Duodenal mucosa (tissue), 2 donors: ENCODE results near the gene PKM.
"Not testable (repeated sequence)": the region's sequence is repeated elsewhere in the genome, so short reads cannot be mapped to it uniquely, and the experiment has no call there.

Source experiments
- H3K27ac ChIP-seq: one replicate; pipeline ENCODE4 v1.7.0; 2013; ENCODE audit warnings: low read depth, low read length
- H3K27me3 ChIP-seq, 2 donors: one replicate each; pipeline ENCODE4 v1.7.0; 2013; ENCODE audit warnings: low read length in 2 of 2, control low read depth in 1 of 2; ENCODE audit not compliant: insufficient read depth in 2 of 2, control insufficient read depth in 1 of 2
- H3K36me3 ChIP-seq, 2 donors: one replicate each; pipeline ENCODE4 v1.7.0; 2013; ENCODE audit warnings: low read length in 2 of 2, control low read depth in 1 of 2; ENCODE audit not compliant: insufficient read depth in 2 of 2, control insufficient read depth in 1 of 2
- H3K4me1 ChIP-seq, 2 donors: one replicate each; pipeline ENCODE4 v1.7.0; 2013; ENCODE audit warnings: low read length in 2 of 2, control low read depth in 1 of 2; ENCODE audit not compliant: insufficient read depth in 2 of 2, control insufficient read depth in 1 of 2
- H3K4me3 ChIP-seq, 2 donors: one replicate each; pipeline ENCODE4 v1.7.0; 2013; ENCODE audit warnings: low read length in 2 of 2, low read depth in 1 of 2
- H3K9ac ChIP-seq, 2 donors: one replicate each; pipeline ENCODE4 v1.7.0; 2013; ENCODE audit warnings: low read length in 2 of 2, low read depth in 1 of 2
- H3K9me3 ChIP-seq, 2 donors: one replicate each; pipeline ENCODE4 v1.7.0; 2013; ENCODE audit warnings: low read length in 2 of 2, control low read depth in 1 of 2; ENCODE audit not compliant: control insufficient read depth in 1 of 2

PKM gene

GRCh38 chr15:72231066-72231832, at the start of gene PKM:
Gene PKM, minus strand, starts transcription at chr15:72231190. Its CDS starts 12,093 bp downstream, at chr15:72219097.
- Histone ChIP-seq H3K27ac (peak within 1 kb of the TSS; percentile 94), H3K27me3 (no peaks in the 10 kb centered on the region), H3K9ac (peak within 1 kb of the TSS; percentile 76 to 92), H3K4me3 (peak within 1 kb of the TSS; percentile 94 to 97), H3K36me3 (no peaks in the 10 kb centered on the region), H3K9me3 (no peaks in the 10 kb centered on the region), H3K4me1 (peaks cover 37 to 40% of the 10 kb centered on the region in 2 donors)

DNA sequence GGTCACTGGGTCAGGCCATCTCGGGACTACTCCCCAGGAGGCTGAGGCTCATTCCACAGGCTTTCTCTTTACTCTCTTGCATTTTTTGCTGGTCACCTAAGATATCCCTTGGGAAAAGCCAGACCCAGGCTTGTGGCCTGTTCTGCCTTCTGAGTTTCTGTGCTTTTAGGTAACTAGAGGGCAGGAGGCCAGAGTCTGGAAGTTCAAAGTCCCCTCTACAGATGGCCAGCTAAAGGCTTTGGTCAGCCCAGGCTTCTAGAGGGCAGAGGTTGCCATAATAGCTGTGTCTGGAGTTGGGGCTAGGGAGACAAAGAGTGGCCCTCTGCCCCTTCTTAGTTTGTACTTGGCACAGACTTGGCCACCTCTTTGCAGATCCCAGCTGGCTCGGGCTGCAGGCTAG, 49.8 kb upstream of the PKM start:
- Histone ChIP-seq H3K27ac (no peak overlapping the region), H3K4me1 (no peaks in the 10 kb centered on the region), H3K9ac (no peak overlapping the region), H3K9me3 (no peaks in the 10 kb centered on the region), H3K36me3 (no peaks in the 10 kb centered on the region), H3K27me3 (no peaks in the 10 kb centered on the region), H3K4me3 (no peak overlapping the region)

- Histone ChIP-seq H3K9me3 (no peaks in the 10 kb centered on the region), H3K27ac (no peak overlapping the region), H3K36me3 (no peaks in the 10 kb centered on the region), H3K27me3 (no peaks in the 10 kb centered on the region), H3K4me3 (no peak overlapping the region), H3K4me1 (no peaks in the 10 kb centered on the region), H3K9ac (no peak overlapping the region)
Observed at GRCh38 chr15:72278737-72279136, 47.7 kb upstream of the PKM start.

- Histone ChIP-seq H3K36me3 (no peaks in the 10 kb centered on the region), H3K4me1 (peaks cover 5 to 12% of the 10 kb centered on the region in 2 donors), H3K9me3 (no peaks in the 10 kb centered on the region), H3K27me3 (no peaks in the 10 kb centered on the region), H3K4me3 (no peak overlapping the region), H3K27ac (no peak overlapping the region), H3K9ac (no peak overlapping the region)
Observed at GRCh38 chr15:72276326-72276700, 45.3 kb upstream of the PKM start.

GRCh38 chr15:72275635-72276325, 44.8 kb upstream of the PKM start:
- H3K4me3 ChIP-seq, H3K27me3 ChIP-seq, H3K9ac ChIP-seq, H3K9me3 ChIP-seq, H3K36me3 ChIP-seq, H3K27ac ChIP-seq: not testable (repeated sequence)
- H3K4me1 ChIP-seq: peaks cover 5 to 17% of the 10 kb centered on the region in 2 donors

GRCh38 chr15:72272997-72273352, 42.0 kb upstream of the PKM start:
- Histone ChIP-seq H3K4me1 (peaks cover 5 to 21% of the 10 kb centered on the region in 2 donors), H3K27ac (no peak overlapping the region), H3K9me3 (no peaks in the 10 kb centered on the region), H3K27me3 (no peaks in the 10 kb centered on the region), H3K36me3 (no peaks in the 10 kb centered on the region), H3K9ac (peak overlapping the region; percentile 6 to 45), H3K4me3 (peak overlapping the region; percentile 57 to 72)

DNA sequence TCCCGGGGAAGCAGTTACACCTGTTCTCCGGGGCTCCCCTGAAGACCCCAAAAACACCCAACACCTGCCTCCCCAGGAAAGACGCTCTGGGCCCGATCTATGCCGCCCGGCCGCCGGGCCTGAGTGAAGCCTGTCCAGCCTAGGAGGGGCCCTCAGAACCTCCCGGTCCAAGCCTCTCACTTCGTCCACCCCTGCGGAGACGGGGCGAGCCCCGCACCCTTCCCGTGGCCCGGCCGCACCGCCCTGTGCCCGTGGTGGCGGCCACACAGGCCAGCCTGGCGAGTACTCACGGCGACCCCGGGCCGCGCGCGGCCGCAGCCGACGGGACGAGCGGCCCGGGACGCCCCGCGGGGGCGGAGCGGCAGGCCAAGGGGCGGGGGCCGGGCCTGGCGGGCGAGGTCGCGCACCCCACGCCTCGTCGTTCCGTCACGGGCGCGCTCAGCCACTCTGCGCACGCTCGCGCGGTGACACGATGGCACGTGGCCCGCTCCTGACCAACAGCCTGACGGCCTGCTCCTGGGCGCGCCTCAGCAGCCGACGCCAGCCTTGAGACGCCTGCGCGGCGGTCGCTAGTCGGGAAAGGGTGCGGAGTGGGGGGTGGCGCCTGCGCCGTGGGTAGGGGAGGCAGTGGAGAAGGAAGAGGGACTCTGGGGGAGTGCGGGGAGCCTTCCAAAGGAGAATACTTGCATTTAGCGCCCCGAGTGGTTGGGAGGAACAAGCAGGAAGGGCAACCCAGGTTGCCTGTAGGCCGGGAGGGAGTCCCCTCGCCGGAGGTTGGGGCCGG, 41.4 kb upstream of the PKM start, which contains the start of gene PARP6:
TSS of gene PARP6 (minus strand) at position 342 of the 784 bp plus-strand sequence. CDS start 5,077 bp downstream, outside the sequence.
- peak within 1 kb of the TSS; percentile 83 to 84 for H3K4me3 ChIP-seq
- no peaks in the 10 kb centered on the region for H3K27me3 ChIP-seq
- peaks cover 1 to 2% of the 10 kb centered on the region in 2 donors for H3K36me3 ChIP-seq
- peaks cover 5 to 21% of the 10 kb centered on the region in 2 donors for H3K4me1 ChIP-seq
- peak within 1 kb of the TSS; percentile 56 to 96 for H3K9ac ChIP-seq
- no peaks in the 10 kb centered on the region for H3K9me3 ChIP-seq
- H3K27ac ChIP-seq: peak within 1 kb of the TSS; percentile 51

GRCh38 chr15:72271895-72272212, 40.9 kb upstream of the PKM start:
- peak overlapping the region; percentile 56 to 96 for H3K9ac ChIP-seq
- no peaks in the 10 kb centered on the region for H3K27me3 ChIP-seq
- H3K36me3 ChIP-seq: peaks cover 4 to 7% of the 10 kb centered on the region in 2 donors
- peak overlapping the region; percentile 83 to 84 for H3K4me3 ChIP-seq
- no peaks in the 10 kb centered on the region for H3K9me3 ChIP-seq
- H3K27ac ChIP-seq: peak overlapping the region; percentile 51
- H3K4me1 ChIP-seq: peaks cover 5 to 21% of the 10 kb centered on the region in 2 donors

DNA sequence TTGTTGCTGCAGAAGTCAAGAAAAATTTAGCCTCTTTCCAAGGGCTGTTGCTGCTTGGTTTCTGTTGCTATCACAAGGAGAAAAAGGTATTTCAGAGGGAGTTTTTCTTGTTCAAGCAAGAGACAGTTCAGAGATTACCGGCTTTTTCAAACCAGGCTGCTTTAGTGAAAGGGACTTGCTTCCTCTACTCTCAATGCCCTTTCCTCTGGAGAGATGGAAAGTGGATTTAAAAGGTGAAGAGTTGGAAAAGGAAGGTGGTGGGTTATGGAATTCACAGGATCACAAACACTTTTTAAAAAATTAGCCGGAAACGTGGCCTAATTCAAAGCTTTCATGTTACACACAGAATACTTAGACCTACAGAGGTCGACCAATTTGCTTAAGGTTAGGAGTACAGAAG, 40.2 kb upstream of the PKM start:
- peak overlapping the region in 1 of 2 donors; percentile 96 for H3K9ac ChIP-seq
- peak overlapping the region in 1 of 2 donors; percentile 84 for H3K4me3 ChIP-seq

DNA sequence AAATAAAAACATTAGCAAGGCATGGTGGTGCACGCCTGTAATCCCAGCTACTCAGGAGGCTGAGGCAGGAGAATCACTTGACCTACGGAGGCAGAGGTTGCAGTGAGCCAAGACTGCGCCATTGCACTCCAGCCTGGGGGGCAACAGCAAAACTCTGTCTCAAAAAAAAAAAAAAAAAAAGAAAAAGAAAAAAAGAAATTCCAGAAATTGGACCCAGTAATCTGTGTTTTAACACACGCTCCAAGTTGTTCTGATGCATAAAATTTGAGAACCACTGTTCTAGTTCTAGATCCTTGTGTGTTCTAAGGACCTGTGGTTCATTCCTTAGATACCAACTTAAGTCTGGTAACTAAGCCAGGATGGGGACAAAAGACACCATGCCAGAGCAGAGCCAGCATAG, 38.7 kb upstream of the PKM start:
- Histone ChIP-seq H3K4me3 (no peak overlapping the region), H3K27me3 (no peaks in the 10 kb centered on the region), H3K9me3 (no peaks in the 10 kb centered on the region), H3K9ac (no peak overlapping the region), H3K27ac (no peak overlapping the region), H3K4me1 (peaks cover 5 to 21% of the 10 kb centered on the region in 2 donors), H3K36me3 (peaks cover 24 to 29% of the 10 kb centered on the region in 2 donors)

More for the DNA sequence above, 40.2 kb upstream of the PKM start:
- H3K27ac ChIP-seq: no peak overlapping the region
- H3K36me3 ChIP-seq: peaks cover 11 to 14% of the 10 kb centered on the region in 2 donors
- H3K27me3 ChIP-seq: no peaks in the 10 kb centered on the region
- peaks cover 5 to 21% of the 10 kb centered on the region in 2 donors for H3K4me1 ChIP-seq
- H3K9me3 ChIP-seq: no peaks in the 10 kb centered on the region
